22Rv1 (cell line): Measurements from ENCODE around the gene CCDC73.

Experiments used
- CTCF ChIP-seq: fragments of 450-650 bp; IDR thresholded peaks from 2 replicates; pipeline ENCODE4 v1.5.1; 2017; ENCODE audit warnings: mild to moderate bottlenecking
- ZFX ChIP-seq: fragments of 450-650 bp; IDR thresholded peaks from 2 replicates; pipeline ENCODE4 v1.6.1; 2017; ENCODE audit warnings: antibody characterized with exemption, borderline replicate concordance

- TF ChIP-seq CTCF (no peak), ZFX (no peak)
Observed at GRCh38 chr11:32723332-32723731, 71.1 kb downstream of the CCDC73 start.
